Measurements from ENCODE around the gene ATP8A1.

ATP8A1 gene

GRCh38 chr4:42609051-42609450, 47.9 kb downstream of the ATP8A1 start:
- Histone ChIP-seq H3K4me1 (ENCODE audit: control insufficient read depth in 1 of 2, insufficient read depth in 2 of 2, low read length in 2 of 2) (no peaks in the 10 kb centered on the region), H3K9me3 (ENCODE audit: control insufficient read depth in 1 of 2, low read length in 2 of 2) (no peaks in the 10 kb centered on the region), H3K9ac (ENCODE audit: low read depth in 1 of 2, low read length in 2 of 2) (no peak overlapping the region), H3K36me3 (ENCODE audit: control insufficient read depth in 1 of 2, insufficient read depth in 2 of 2, low read length in 2 of 2) (peaks cover 0 to 5% of the 10 kb centered on the region in 2 donors), H3K4me3 (ENCODE audit: low read depth in 1 of 2, low read length in 2 of 2) (no peak overlapping the region), H3K27ac (ENCODE audit: low read depth, low read length) (no peak overlapping the region), H3K27me3 (ENCODE audit: control insufficient read depth in 1 of 2, insufficient read depth in 2 of 2, low read length in 2 of 2) (no peaks in the 10 kb centered on the region)

DNA sequence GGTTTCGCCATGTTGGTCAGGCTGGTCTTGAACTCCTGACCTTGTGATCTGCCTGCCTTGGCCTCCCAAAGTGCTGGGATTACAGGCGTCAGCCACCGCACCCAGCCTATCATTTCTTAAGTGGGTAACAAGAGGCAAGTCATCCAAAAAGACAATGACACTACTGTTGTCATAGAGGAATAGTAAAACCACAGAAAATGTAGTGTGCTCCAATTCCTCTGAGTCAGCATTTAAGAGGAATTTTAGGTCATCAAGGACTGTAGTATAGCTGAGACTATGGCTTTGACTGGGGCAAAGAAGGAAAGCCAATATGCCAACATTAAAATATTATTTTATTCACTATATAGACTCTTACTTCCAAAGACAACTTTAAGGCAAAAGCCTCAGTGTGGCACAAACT, 48.4 kb downstream of the ATP8A1 start:
- peaks cover 0 to 5% of the 10 kb centered on the region in 2 donors for H3K36me3 ChIP-seq (ENCODE audit: control insufficient read depth in 1 of 2, insufficient read depth in 2 of 2, low read length in 2 of 2)
- H3K27ac ChIP-seq (ENCODE audit: low read depth, low read length): no peak overlapping the region
- H3K4me3 ChIP-seq (ENCODE audit: low read depth in 1 of 2, low read length in 2 of 2): no peak overlapping the region
- no peaks in the 10 kb centered on the region for H3K27me3 ChIP-seq (ENCODE audit: control insufficient read depth in 1 of 2, insufficient read depth in 2 of 2, low read length in 2 of 2)
- H3K4me1 ChIP-seq (ENCODE audit: control insufficient read depth in 1 of 2, insufficient read depth in 2 of 2, low read length in 2 of 2): no peaks in the 10 kb centered on the region
- H3K9me3 ChIP-seq (ENCODE audit: control insufficient read depth in 1 of 2, low read length in 2 of 2): no peaks in the 10 kb centered on the region
- no peak overlapping the region for H3K9ac ChIP-seq (ENCODE audit: low read depth in 1 of 2, low read length in 2 of 2)

DNA sequence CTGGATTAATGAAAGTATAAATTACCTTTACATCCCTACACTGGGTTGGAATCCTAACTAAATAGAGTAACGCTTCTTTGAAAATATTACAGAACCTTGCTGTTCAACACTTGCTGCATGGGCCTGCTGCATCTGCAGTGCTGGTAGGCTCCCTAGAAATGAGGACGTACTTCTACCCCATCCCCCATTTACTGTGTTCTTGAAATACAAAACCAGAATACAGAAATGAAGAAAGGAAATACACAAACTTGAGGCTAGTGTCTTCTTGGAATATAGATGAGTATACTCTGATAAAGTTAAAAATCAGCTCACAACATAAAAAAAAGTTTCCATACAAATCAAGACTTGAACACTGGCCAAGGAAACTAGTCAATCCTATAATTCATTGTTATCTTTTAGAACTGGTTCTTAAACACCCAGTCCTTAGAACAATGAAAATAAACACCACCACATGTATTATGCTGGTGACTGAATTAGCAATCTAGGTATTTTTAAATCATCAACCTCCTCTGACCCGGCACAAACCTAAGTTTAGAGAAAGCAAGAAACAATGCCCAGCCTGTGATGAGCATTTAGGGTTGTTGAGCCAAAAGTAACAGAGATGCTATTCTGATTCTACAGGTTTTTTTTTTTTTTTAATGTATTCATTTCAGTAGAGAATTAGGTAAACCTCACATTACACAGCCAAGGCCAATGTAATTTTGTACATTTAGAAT, 49.7 kb downstream of the ATP8A1 start:
- Histone ChIP-seq H3K36me3 (ENCODE audit: control insufficient read depth in 1 of 2, insufficient read depth in 2 of 2, low read length in 2 of 2) (peaks cover 0 to 5% of the 10 kb centered on the region in 2 donors), H3K27ac (ENCODE audit: low read depth, low read length) (no peak overlapping the region), H3K9ac (ENCODE audit: low read depth in 1 of 2, low read length in 2 of 2) (no peak overlapping the region)

DNA sequence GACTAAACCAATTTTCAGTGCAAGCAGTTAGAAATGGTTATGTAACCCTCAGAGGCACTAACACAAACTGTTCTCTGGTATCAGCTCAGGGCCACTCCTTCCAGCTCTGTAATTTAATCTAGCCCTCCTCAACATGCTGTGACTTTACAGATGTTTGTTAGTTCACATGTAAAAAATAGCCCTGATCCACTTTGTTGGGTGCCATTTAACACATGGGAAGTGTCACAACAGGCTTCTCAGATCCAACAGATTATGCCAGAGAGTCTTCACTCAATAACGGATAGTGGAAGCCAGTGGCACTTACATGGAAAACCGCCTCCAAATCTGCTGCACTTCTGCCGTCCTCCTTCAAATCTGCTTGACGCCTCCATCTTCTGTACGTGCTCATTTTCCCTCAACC, 51.6 kb downstream of the ATP8A1 start:
- Histone ChIP-seq H3K9ac (ENCODE audit: low read depth in 1 of 2, low read length in 2 of 2) (no peak overlapping the region), H3K36me3 (ENCODE audit: control insufficient read depth in 1 of 2, insufficient read depth in 2 of 2, low read length in 2 of 2) (no peaks in the 10 kb centered on the region), H3K27me3 (ENCODE audit: control insufficient read depth in 1 of 2, insufficient read depth in 2 of 2, low read length in 2 of 2) (no peaks in the 10 kb centered on the region), H3K27ac (ENCODE audit: low read depth, low read length) (no peak overlapping the region), H3K4me1 (ENCODE audit: control insufficient read depth in 1 of 2, insufficient read depth in 2 of 2, low read length in 2 of 2) (no peaks in the 10 kb centered on the region), H3K4me3 (ENCODE audit: low read depth in 1 of 2, low read length in 2 of 2) (no peak overlapping the region), H3K9me3 (ENCODE audit: control insufficient read depth in 1 of 2, low read length in 2 of 2) (no peaks in the 10 kb centered on the region)

More for the DNA sequence above, 49.7 kb downstream of the ATP8A1 start:
- Histone ChIP-seq H3K4me1 (ENCODE audit: control insufficient read depth in 1 of 2, insufficient read depth in 2 of 2, low read length in 2 of 2) (no peaks in the 10 kb centered on the region), H3K9me3 (ENCODE audit: control insufficient read depth in 1 of 2, low read length in 2 of 2) (no peaks in the 10 kb centered on the region), H3K4me3 (ENCODE audit: low read depth in 1 of 2, low read length in 2 of 2) (no peak overlapping the region), H3K27me3 (ENCODE audit: control insufficient read depth in 1 of 2, insufficient read depth in 2 of 2, low read length in 2 of 2) (no peaks in the 10 kb centered on the region)

GRCh38 chr4:42603862-42604261, 53.0 kb downstream of the ATP8A1 start:
- Histone ChIP-seq H3K4me3 (ENCODE audit: low read depth in 1 of 2, low read length in 2 of 2) (no peak overlapping the region), H3K36me3 (ENCODE audit: control insufficient read depth in 1 of 2, insufficient read depth in 2 of 2, low read length in 2 of 2) (no peaks in the 10 kb centered on the region), H3K9ac (ENCODE audit: low read depth in 1 of 2, low read length in 2 of 2) (no peak overlapping the region), H3K27me3 (ENCODE audit: control insufficient read depth in 1 of 2, insufficient read depth in 2 of 2, low read length in 2 of 2) (no peaks in the 10 kb centered on the region), H3K4me1 (ENCODE audit: control insufficient read depth in 1 of 2, insufficient read depth in 2 of 2, low read length in 2 of 2) (no peaks in the 10 kb centered on the region), H3K9me3 (ENCODE audit: control insufficient read depth in 1 of 2, low read length in 2 of 2) (no peaks in the 10 kb centered on the region), H3K27ac (ENCODE audit: low read depth, low read length) (no peak overlapping the region)

GRCh38 chr4:42600578-42600977, 56.3 kb downstream of the ATP8A1 start:
- H3K27me3 ChIP-seq (ENCODE audit: control insufficient read depth in 1 of 2, insufficient read depth in 2 of 2, low read length in 2 of 2): no peaks in the 10 kb centered on the region
- no peaks in the 10 kb centered on the region for H3K4me1 ChIP-seq (ENCODE audit: control insufficient read depth in 1 of 2, insufficient read depth in 2 of 2, low read length in 2 of 2)
- no peak overlapping the region for H3K9ac ChIP-seq (ENCODE audit: low read depth in 1 of 2, low read length in 2 of 2)
- no peak overlapping the region for H3K4me3 ChIP-seq (ENCODE audit: low read depth in 1 of 2, low read length in 2 of 2)
- no peaks in the 10 kb centered on the region for H3K9me3 ChIP-seq (ENCODE audit: control insufficient read depth in 1 of 2, low read length in 2 of 2)
- H3K36me3 ChIP-seq (ENCODE audit: control insufficient read depth in 1 of 2, insufficient read depth in 2 of 2, low read length in 2 of 2): no peaks in the 10 kb centered on the region
- H3K27ac ChIP-seq (ENCODE audit: low read depth, low read length): no peak overlapping the region

- H3K9ac ChIP-seq (ENCODE audit: low read depth in 1 of 2, low read length in 2 of 2): no peak overlapping the region
- H3K27me3 ChIP-seq (ENCODE audit: control insufficient read depth in 1 of 2, insufficient read depth in 2 of 2, low read length in 2 of 2): no peaks in the 10 kb centered on the region
- no peak overlapping the region for H3K27ac ChIP-seq (ENCODE audit: low read depth, low read length)
These were observed 60.0 kb downstream of the ATP8A1 start for GRCh38 chr4:42596918-42597317.

DNA sequence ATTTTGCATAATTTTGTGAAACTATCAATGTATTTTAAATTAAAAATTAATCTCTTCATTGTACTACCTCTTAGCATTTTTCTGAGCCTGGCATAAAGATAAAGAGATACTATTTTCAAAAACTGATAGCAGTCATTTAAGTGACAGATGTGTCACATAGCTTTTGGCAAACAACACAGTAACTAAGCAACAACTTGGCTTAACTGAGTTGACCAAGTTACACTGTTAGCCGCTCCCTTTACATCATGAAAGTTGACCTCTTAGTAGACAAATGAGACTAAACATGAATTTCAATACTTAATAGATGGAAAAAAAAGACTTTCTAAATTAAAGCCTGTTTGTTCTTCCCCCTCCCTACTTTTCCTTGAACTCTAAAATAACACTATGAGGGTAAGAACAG, 62.0 kb downstream of the ATP8A1 start:
- H3K4me3 ChIP-seq (ENCODE audit: low read depth in 1 of 2, low read length in 2 of 2): no peak overlapping the region
- no peaks in the 10 kb centered on the region for H3K4me1 ChIP-seq (ENCODE audit: control insufficient read depth in 1 of 2, insufficient read depth in 2 of 2, low read length in 2 of 2)
- no peaks in the 10 kb centered on the region for H3K9me3 ChIP-seq (ENCODE audit: control insufficient read depth in 1 of 2, low read length in 2 of 2)
- H3K27me3 ChIP-seq (ENCODE audit: control insufficient read depth in 1 of 2, insufficient read depth in 2 of 2, low read length in 2 of 2): no peaks in the 10 kb centered on the region
- H3K9ac ChIP-seq (ENCODE audit: low read depth in 1 of 2, low read length in 2 of 2): no peak overlapping the region
- H3K36me3 ChIP-seq (ENCODE audit: control insufficient read depth in 1 of 2, insufficient read depth in 2 of 2, low read length in 2 of 2): no peaks in the 10 kb centered on the region
- no peak overlapping the region for H3K27ac ChIP-seq (ENCODE audit: low read depth, low read length)

More at GRCh38 chr4:42596918-42597317, 60.0 kb downstream of the ATP8A1 start:
- Histone ChIP-seq H3K36me3 (ENCODE audit: control insufficient read depth in 1 of 2, insufficient read depth in 2 of 2, low read length in 2 of 2) (no peaks in the 10 kb centered on the region), H3K4me3 (ENCODE audit: low read depth in 1 of 2, low read length in 2 of 2) (no peak overlapping the region), H3K4me1 (ENCODE audit: control insufficient read depth in 1 of 2, insufficient read depth in 2 of 2, low read length in 2 of 2) (no peaks in the 10 kb centered on the region), H3K9me3 (ENCODE audit: control insufficient read depth in 1 of 2, low read length in 2 of 2) (no peaks in the 10 kb centered on the region)

DNA sequence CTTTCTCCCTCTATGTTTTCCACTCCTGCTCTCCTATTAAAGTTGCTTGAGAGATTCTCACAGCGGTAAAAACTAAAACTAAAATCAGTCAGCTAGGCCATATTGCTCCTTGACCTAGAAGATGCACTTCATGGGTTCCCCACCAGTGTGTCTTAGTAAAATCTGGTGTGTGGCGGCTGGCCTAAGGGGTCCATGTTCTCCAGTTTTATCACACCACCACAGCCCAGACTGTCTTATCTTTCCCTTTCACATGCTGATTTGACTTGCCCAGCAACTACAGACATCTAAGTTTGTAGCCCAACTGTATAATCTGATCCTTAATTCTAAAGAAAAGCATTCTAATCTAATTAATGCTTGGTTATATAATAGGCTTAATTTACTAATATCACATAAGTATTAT, 68.0 kb downstream of the ATP8A1 start:
- Histone ChIP-seq H3K27ac (ENCODE audit: low read depth, low read length) (no peak overlapping the region), H3K4me1 (ENCODE audit: control insufficient read depth in 1 of 2, insufficient read depth in 2 of 2, low read length in 2 of 2) (no peaks in the 10 kb centered on the region), H3K9ac (ENCODE audit: low read depth in 1 of 2, low read length in 2 of 2) (no peak overlapping the region), H3K9me3 (ENCODE audit: control insufficient read depth in 1 of 2, low read length in 2 of 2) (no peaks in the 10 kb centered on the region), H3K4me3 (ENCODE audit: low read depth in 1 of 2, low read length in 2 of 2) (no peak overlapping the region), H3K36me3 (ENCODE audit: control insufficient read depth in 1 of 2, insufficient read depth in 2 of 2, low read length in 2 of 2) (peaks cover 0 to 7% of the 10 kb centered on the region in 2 donors), H3K27me3 (ENCODE audit: control insufficient read depth in 1 of 2, insufficient read depth in 2 of 2, low read length in 2 of 2) (no peaks in the 10 kb centered on the region)

DNA sequence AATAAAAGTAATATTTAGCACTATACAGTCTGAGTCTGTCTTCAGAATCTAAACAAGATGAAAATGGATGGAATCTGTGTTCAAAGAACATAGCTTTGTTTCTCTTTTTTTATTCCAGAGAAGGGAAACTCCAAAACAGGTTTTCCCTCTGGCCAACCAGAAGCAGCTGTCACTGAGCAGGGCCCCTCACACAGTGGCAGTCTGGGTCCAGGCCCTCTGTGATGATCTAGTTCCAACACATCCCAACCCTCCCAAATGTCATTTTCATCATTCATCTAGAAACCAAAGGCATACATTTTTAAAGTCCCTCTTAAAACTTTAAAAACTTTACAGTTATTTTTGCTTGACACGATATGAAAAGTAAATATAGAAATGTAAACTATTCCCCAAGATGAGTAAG, 70.1 kb downstream of the ATP8A1 start:
- H3K36me3 ChIP-seq (ENCODE audit: control insufficient read depth in 1 of 2, insufficient read depth in 2 of 2, low read length in 2 of 2): peaks cover 0 to 7% of the 10 kb centered on the region in 2 donors
- H3K4me3 ChIP-seq (ENCODE audit: low read depth in 1 of 2, low read length in 2 of 2): no peak overlapping the region
- H3K4me1 ChIP-seq (ENCODE audit: control insufficient read depth in 1 of 2, insufficient read depth in 2 of 2, low read length in 2 of 2): no peaks in the 10 kb centered on the region
- no peaks in the 10 kb centered on the region for H3K9me3 ChIP-seq (ENCODE audit: control insufficient read depth in 1 of 2, low read length in 2 of 2)
- no peak overlapping the region for H3K27ac ChIP-seq (ENCODE audit: low read depth, low read length)
- H3K27me3 ChIP-seq (ENCODE audit: control insufficient read depth in 1 of 2, insufficient read depth in 2 of 2, low read length in 2 of 2): no peaks in the 10 kb centered on the region
- H3K9ac ChIP-seq (ENCODE audit: low read depth in 1 of 2, low read length in 2 of 2): no peak overlapping the region

Data from duodenal mucosa (tissue), 2 donors.